Hepatocyte (in vitro differentiated cells): ENCODE results near the gene PIGN.

Experiments used
- EZH2 ChIP-seq: fragments of 200-600 bp; sonication (generic); IDR thresholded peaks from 2 replicates; pipeline ENCODE4 v1.6.1; 2016; ENCODE audit warnings: antibody characterized with exemption, mild to moderate bottlenecking, borderline replicate concordance
- EZH2phosphoT487 ChIP-seq: fragments of 200-600 bp; sonication (generic); IDR thresholded peaks from one replicate; pipeline ENCODE4 v1.6.1; 2018; ENCODE audit warnings: antibody characterized with exemption, mild to moderate bottlenecking, low read depth, moderate library complexity; ENCODE audit not compliant: unreplicated experiment, severe bottlenecking
- TF ChIP-seq, protein P1 (sequence below): fragments of 200-600 bp; sonication (generic); IDR thresholded peaks from 2 replicates; pipeline ENCODE4 v1.5.1; 2016; ENCODE audit warnings: antibody characterized with exemption, mild to moderate bottlenecking; ENCODE audit not compliant: poor library complexity

DNA sequence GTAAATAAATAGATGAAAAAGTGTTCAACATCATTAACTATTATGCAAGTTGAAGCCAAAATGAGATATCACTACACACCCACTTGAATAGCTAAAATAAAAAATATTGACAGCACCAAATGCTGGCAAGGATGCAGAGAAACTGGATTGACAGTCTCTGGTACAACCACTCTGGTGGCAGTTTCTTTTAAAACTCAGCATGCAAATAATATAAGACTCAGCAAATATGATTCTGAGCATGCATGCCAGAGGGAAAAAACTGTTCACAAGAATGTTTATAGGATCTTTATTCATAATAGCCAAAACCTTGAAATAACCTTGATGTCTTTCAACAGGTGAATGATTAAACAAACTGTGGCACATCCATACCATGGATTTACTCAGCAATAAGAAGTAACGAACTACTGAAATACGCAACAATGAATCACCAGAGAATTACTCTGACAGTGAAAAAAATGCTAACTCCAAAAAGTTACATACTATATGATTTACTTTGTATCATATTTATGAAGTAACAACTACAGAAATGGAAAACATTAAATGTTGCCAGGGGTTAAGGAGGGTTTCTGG is 131.8 kb downstream of the PIGN start:
- TF ChIP-seq, protein P1, sequence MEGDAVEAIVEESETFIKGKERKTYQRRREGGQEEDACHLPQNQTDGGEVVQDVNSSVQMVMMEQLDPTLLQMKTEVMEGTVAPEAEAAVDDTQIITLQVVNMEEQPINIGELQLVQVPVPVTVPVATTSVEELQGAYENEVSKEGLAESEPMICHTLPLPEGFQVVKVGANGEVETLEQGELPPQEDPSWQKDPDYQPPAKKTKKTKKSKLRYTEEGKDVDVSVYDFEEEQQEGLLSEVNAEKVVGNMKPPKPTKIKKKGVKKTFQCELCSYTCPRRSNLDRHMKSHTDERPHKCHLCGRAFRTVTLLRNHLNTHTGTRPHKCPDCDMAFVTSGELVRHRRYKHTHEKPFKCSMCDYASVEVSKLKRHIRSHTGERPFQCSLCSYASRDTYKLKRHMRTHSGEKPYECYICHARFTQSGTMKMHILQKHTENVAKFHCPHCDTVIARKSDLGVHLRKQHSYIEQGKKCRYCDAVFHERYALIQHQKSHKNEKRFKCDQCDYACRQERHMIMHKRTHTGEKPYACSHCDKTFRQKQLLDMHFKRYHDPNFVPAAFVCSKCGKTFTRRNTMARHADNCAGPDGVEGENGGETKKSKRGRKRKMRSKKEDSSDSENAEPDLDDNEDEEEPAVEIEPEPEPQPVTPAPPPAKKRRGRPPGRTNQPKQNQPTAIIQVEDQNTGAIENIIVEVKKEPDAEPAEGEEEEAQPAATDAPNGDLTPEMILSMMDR = no peak
- no peak for TF ChIP-seq EZH2phosphoT487
- TF ChIP-seq EZH2 = no peak
